Loucy (cell line): ENCODE results near the gene RAB26.
"Not testable (repeated sequence)": the region's sequence is repeated elsewhere in the genome, so short reads cannot be mapped to it uniquely, and the experiment has no call there.

Experiments used
- H2AFZ ChIP-seq: fragments of 200-600 bp; sonication (generic); 2 replicates; pipeline ENCODE4 v1.6.0; 2016; ENCODE audit warnings: antibody characterized with exemption, mild to moderate bottlenecking, low read length, moderate library complexity
- H3F3A ChIP-seq: fragments of 200-600 bp; 2 replicates; pipeline ENCODE4 v1.6.0; 2016; ENCODE audit warnings: antibody characterized with exemption, low read depth, mild to moderate bottlenecking
- H3K27me3 ChIP-seq: fragments of 200-600 bp; sonication (generic); 2 replicates; pipeline ENCODE4 v1.6.1; 2014; ENCODE audit warnings: low read length, mild to moderate bottlenecking; ENCODE audit not compliant: insufficient read depth, poor library complexity, severe bottlenecking
- H3K36me3 ChIP-seq: fragments of 200-600 bp; sonication (generic); 2 replicates; pipeline ENCODE4 v1.6.1; 2016; ENCODE audit warnings: low read length; ENCODE audit not compliant: insufficient read depth
- H3K4me1 ChIP-seq: fragments of 200-600 bp; sonication (generic); 2 replicates; pipeline ENCODE4 v1.5.1; 2014; ENCODE audit warnings: low read length, mild to moderate bottlenecking; ENCODE audit not compliant: insufficient read depth, poor library complexity, severe bottlenecking
- H3K4me2 ChIP-seq: fragments of 200-600 bp; sonication (generic); 2 replicates; pipeline ENCODE4 v1.6.0; 2014; ENCODE audit warnings: antibody characterized with exemption, low read length, low read depth, mild to moderate bottlenecking; ENCODE audit not compliant: poor library complexity, severe bottlenecking
- H3K4me3 ChIP-seq: fragments of 200-600 bp; sonication (generic); 2 replicates; pipeline ENCODE4 v1.5.1; 2014; ENCODE audit warnings: low read length, mild to moderate bottlenecking, mixed read lengths; ENCODE audit not compliant: poor library complexity, severe bottlenecking
- H3K79me2 ChIP-seq: fragments of 200-600 bp; sonication (generic); 2 replicates; pipeline ENCODE4 v1.6.1; 2014; ENCODE audit warnings: low read length; ENCODE audit not compliant: insufficient read depth
- H3K9ac ChIP-seq: fragments of 200-600 bp; sonication (generic); 2 replicates; pipeline ENCODE4 v1.6.0; 2014; ENCODE audit warnings: mild to moderate bottlenecking, low read depth, low read length, moderate library complexity; ENCODE audit not compliant: poor library complexity, severe bottlenecking
- H3K9me2 ChIP-seq: fragments of 200-600 bp; sonication (generic); replicated peaks from 2 replicates; pipeline ENCODE4 v1.6.1; 2016; ENCODE audit warnings: low read depth, low read length, mixed read lengths
- H3K9me3 ChIP-seq: fragments of 200-600 bp; sonication (generic); 2 replicates; pipeline ENCODE4 v1.6.1; 2014; ENCODE audit warnings: mild to moderate bottlenecking, antibody characterized with exemption, low read length, low read depth; ENCODE audit not compliant: insufficient read depth
- H4K20me1 ChIP-seq: fragments of 200-600 bp; sonication (generic); 2 replicates; pipeline ENCODE4 v1.6.0; 2014; ENCODE audit warnings: antibody characterized with exemption, low read length, mild to moderate bottlenecking; ENCODE audit not compliant: insufficient read depth, poor library complexity, severe bottlenecking
- EZH2phosphoT487 ChIP-seq: fragments of 200-600 bp; IDR thresholded peaks from 2 replicates; pipeline ENCODE4 v1.6.1; 2018; ENCODE audit warnings: antibody characterized with exemption, mild to moderate bottlenecking, moderate library complexity, borderline replicate concordance
- TF ChIP-seq, protein P1 (sequence below): fragments of 200-600 bp; sonication (generic); conservative IDR thresholded peaks from 2 replicates; pipeline ENCODE4 v1.5.1; 2014; ENCODE audit warnings: mild to moderate bottlenecking, antibody characterized with exemption, low read length

Gene RAB26

DNA sequence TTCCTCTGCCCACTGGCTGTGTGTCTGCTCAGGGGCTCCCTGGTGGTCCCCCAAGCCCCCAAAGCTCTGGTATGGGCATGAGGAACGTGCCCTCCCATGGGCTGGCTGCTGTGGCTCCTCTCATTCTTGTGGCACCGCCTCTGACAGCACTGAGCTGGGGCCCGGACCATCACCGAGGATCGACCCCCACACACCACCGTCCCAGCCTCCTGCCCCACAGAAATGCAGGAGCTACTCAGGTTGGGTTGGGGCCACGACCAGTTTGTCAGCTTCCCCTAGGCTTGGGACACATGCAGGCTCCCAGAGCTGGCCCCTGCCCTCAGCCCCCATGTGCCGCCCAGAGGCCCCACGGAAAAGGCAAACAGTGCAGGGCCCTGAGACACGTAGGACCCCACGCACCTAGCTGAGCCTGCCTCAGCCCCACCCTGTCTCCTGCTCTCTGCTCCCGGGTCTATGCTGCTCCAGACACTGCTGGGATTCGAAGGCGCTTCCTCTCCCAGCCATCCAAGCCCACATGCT is 51.3 kb downstream of the RAB26 start:
- Histone ChIP-seq H3K9ac (no peak overlapping the region), H3K36me3 (no peaks in the 10 kb centered on the region), H3K4me1 (no peaks in the 10 kb centered on the region), H3K9me3 (no peaks in the 10 kb centered on the region), H3K4me2 (no peak overlapping the region), H3F3A (no peaks in the 10 kb centered on the region), H3K79me2 (no peaks in the 10 kb centered on the region), H4K20me1 (no peaks in the 10 kb centered on the region), H2AFZ (no peak overlapping the region), H3K4me3 (no peak overlapping the region), H3K27me3 (no peaks in the 10 kb centered on the region), H3K9me2 (no peaks in the 10 kb centered on the region)
- TF ChIP-seq, protein P1, sequence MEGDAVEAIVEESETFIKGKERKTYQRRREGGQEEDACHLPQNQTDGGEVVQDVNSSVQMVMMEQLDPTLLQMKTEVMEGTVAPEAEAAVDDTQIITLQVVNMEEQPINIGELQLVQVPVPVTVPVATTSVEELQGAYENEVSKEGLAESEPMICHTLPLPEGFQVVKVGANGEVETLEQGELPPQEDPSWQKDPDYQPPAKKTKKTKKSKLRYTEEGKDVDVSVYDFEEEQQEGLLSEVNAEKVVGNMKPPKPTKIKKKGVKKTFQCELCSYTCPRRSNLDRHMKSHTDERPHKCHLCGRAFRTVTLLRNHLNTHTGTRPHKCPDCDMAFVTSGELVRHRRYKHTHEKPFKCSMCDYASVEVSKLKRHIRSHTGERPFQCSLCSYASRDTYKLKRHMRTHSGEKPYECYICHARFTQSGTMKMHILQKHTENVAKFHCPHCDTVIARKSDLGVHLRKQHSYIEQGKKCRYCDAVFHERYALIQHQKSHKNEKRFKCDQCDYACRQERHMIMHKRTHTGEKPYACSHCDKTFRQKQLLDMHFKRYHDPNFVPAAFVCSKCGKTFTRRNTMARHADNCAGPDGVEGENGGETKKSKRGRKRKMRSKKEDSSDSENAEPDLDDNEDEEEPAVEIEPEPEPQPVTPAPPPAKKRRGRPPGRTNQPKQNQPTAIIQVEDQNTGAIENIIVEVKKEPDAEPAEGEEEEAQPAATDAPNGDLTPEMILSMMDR = no peak
- no peak for TF ChIP-seq EZH2phosphoT487

DNA sequence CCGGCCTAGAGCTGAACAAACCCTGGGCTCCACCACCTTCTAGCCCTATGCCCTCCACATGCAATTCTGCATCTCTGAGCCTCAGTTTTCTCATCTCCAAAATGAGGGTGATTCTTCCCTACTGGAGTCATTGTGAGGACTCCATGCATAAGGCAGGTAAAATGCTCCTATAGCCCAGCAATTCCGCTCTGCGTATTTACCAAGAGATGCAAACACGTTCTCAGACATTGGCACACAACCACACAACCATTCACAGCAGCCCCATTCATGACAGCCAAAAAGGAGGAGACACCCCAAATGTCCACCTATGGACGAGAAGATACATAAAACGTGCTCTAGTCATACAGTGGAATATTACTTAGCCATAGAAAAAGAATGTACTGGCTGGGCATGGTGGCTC is 51.9 kb downstream of the RAB26 start:
- Histone ChIP-seq H3K4me3 (no peak overlapping the region), H3K4me2 (no peak overlapping the region), H3K36me3 (no peaks in the 10 kb centered on the region), H3K27me3 (no peaks in the 10 kb centered on the region), H3K9me2 (no peaks in the 10 kb centered on the region), H3K79me2 (no peaks in the 10 kb centered on the region), H3K9ac (no peak overlapping the region), H3F3A (no peaks in the 10 kb centered on the region), H3K4me1 (no peaks in the 10 kb centered on the region), H3K9me3 (no peaks in the 10 kb centered on the region), H4K20me1 (no peaks in the 10 kb centered on the region), H2AFZ (no peak overlapping the region)
- no peak for TF ChIP-seq EZH2phosphoT487
- TF ChIP-seq, protein P1 = no peak

DNA sequence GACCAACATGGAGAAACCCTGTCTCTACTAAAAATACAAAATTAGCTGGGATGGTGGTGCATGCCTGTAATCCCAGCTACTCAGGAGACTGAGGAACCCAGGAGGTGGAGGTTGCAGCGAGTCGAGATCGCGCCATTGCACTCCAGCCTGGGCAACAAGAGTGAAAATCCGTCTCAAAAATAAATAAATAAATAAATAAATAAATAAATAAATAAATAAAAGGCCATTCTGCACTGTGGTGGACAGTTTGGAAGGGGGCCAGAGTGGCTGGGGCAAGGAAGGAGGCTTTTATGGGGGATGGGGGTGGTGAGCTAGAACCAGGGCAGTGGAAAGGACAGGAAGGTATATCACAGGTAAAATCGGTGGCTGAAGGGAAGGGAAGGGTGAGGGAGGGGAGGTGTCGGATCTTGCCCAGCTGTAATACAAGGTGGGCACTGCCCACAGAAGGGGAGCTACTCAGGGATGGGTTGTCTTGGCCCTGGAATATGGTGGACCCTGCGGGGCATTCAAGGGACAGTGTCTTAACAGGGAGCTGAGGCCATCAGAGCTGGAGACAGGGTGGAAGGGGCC is 54.8 kb downstream of the RAB26 start:
- H3K4me1 ChIP-seq, H3K9ac ChIP-seq, H3K9me3 ChIP-seq, H3K27me3 ChIP-seq, H4K20me1 ChIP-seq, H3F3A ChIP-seq, H3K79me2 ChIP-seq, H3K36me3 ChIP-seq, H3K4me2 ChIP-seq, H3K9me2 ChIP-seq, H3K4me3 ChIP-seq, H2AFZ ChIP-seq: not testable (repeated sequence)
